MCF 10A (cell line): ENCODE data around the gene GSTO1. TPM values are rescaled to one million over a fixed set of nuclear protein-coding genes. Genes with fewer than 3 reads are reported as not detected.
A peak's percentile ranks its signal among the peaks of the same experiment; 100 is the strongest.

Experiments
- BruUV-seq: library from RNA; stranded (reverse); fragments of 400-500 nt; replicated peaks from 2 replicates; lab custom pipeline; 2021; lab: Mats Ljungman, UMichigan
- CTCF ChIA-PET: fragments of 300-600 bp; sonication (Branson Sonifier 250); formaldehyde crosslinking; extraction: SDS; loops from one replicate; lab custom pipeline; 2021; ENCODE audit warnings: antibody characterized with exemption, inconsistent platforms; lab: Yijun Ruan, JAX
- POLR2A ChIA-PET: fragments of 300-600, 350-650 bp; sonication (Branson Sonifier 250); formaldehyde crosslinking; extraction: SDS; loops from one replicate; lab custom pipeline; 2020; ENCODE audit warnings: antibody characterized with exemption, inconsistent platforms; lab: Yijun Ruan, JAX
- DNase-seq: peaks from one replicate; pipeline ENCODE4 v3.0.0-alpha.2; 2018; ENCODE audit not compliant: unreplicated experiment
- H3K27ac Mint-ChIP-seq: one replicate; pipeline ENCODE4 v1.8.0; 2022; ENCODE audit warnings: mild to moderate bottlenecking, low read depth, mixed read lengths; ENCODE audit not compliant: unreplicated experiment
- H3K27me3 Mint-ChIP-seq: one replicate; pipeline ENCODE4 v1.8.0; 2022; ENCODE audit warnings: mixed read lengths; ENCODE audit not compliant: insufficient read depth, unreplicated experiment
- H3K36me3 Mint-ChIP-seq: one replicate; pipeline ENCODE4 v1.8.0; 2022; ENCODE audit warnings: mild to moderate bottlenecking, moderate library complexity, mixed read lengths; ENCODE audit not compliant: insufficient read depth, unreplicated experiment
- H3K4me1 Mint-ChIP-seq: one replicate; pipeline ENCODE4 v1.8.0; 2022; ENCODE audit warnings: mixed read lengths; ENCODE audit not compliant: insufficient read depth, unreplicated experiment
- H3K4me3 Mint-ChIP-seq: one replicate; pipeline ENCODE4 v1.8.0; 2022; ENCODE audit warnings: mild to moderate bottlenecking, moderate library complexity, mixed read lengths; ENCODE audit not compliant: unreplicated experiment
- H3K9me3 Mint-ChIP-seq: one replicate; pipeline ENCODE4 v1.8.0; 2022; ENCODE audit warnings: mixed read lengths; ENCODE audit not compliant: unreplicated experiment
- CTCF ChIP-seq: fragments of 200-600 bp; IDR thresholded peaks from one replicate; pipeline ENCODE4 v1.8.0; 2022; ENCODE audit warnings: antibody characterized with exemption, mild to moderate bottlenecking; ENCODE audit not compliant: unreplicated experiment
- intact Hi-C: fragments of 100-400 bp; cut with micrococcal nuclease; formaldehyde crosslinking; loops from 2 replicates; pipeline ENCODE4 v1.14.1; 2022
- total RNA-seq: library from RNA; stranded (reverse); gene quantifications from 2 replicates; pipeline ENCODE4 v1.2.3, GENCODE V29; 2022

The GSTO1 gene
- total RNA-seq, 1 experiment from 2014 or later = 61.8 TPM

GRCh38 chr10:104260775-104261115 lies 6.1 kb downstream of the GSTO1 start:
- Mint-ChIP-seq H3K27ac (peak overlapping the region; percentile 89), H3K36me3 (peaks cover 90% of the 10 kb centered on the region), H3K27me3 (no peaks in the 10 kb centered on the region), H3K4me3 (no peak overlapping the region), H3K4me1 (peaks cover 29% of the 10 kb centered on the region), H3K9me3 (no peaks in the 10 kb centered on the region)
- ChIA-PET POLR2A (interaction anchor here (0.7 to 3.4 kb wide), 3 partner anchors 9 to 28 kb away, joined by 3 to 12 read pairs (median 4); partner anchors contain the start of gene CFAP43), CTCF (interaction anchor here (0.5 to 14.7 kb wide), 4 partner anchors 12 to 402 kb away, joined by 3 to 139 read pairs (median 4); partner anchors contain the start of gene GSTO2)
- peak; percentile 49 for DNase-seq
- BruUV-seq = no TSS peak
- no peak for TF ChIP-seq CTCF
- intact Hi-C loops = no loop called here

- H3K27ac Mint-ChIP-seq = peak overlapping the region; percentile 89
- no peaks in the 10 kb centered on the region for H3K9me3 Mint-ChIP-seq
These were observed 7.4 kb downstream of the GSTO1 start for GRCh38 chr10:104262055-104262454.

GRCh38 chr10:104264783-104265182 lies 10.1 kb downstream of the GSTO1 start:
- peaks cover 25% of the 10 kb centered on the region for H3K4me1 Mint-ChIP-seq
- TF ChIP-seq CTCF = no peak
- no peaks in the 10 kb centered on the region for H3K27me3 Mint-ChIP-seq
- no peak for DNase-seq
- POLR2A ChIA-PET = interaction anchor here (0.5 to 4.4 kb wide), 2 partner anchors 9 to 1865 kb away, joined by 3 to 25 read pairs; partner anchors contain the start of gene GSTO1
- BruUV-seq = no TSS peak
- H3K36me3 Mint-ChIP-seq = peaks cover 88% of the 10 kb centered on the region
- CTCF ChIA-PET = interaction anchor here (14.7 kb wide), 1 partner anchor 8 kb away, joined by 139 read pairs; the partner anchor contains the start of gene GSTO2
- intact Hi-C loops = no loop called here
- H3K4me3 Mint-ChIP-seq = no peak overlapping the region
- no peak overlapping the region for H3K27ac Mint-ChIP-seq
- H3K9me3 Mint-ChIP-seq = no peaks in the 10 kb centered on the region

More at GRCh38 chr10:104262055-104262454, 7.4 kb downstream of the GSTO1 start:
- Mint-ChIP-seq H3K27me3 (no peaks in the 10 kb centered on the region), H3K4me1 (peaks cover 29% of the 10 kb centered on the region), H3K4me3 (no peak overlapping the region), H3K36me3 (peaks cover 90% of the 10 kb centered on the region)
- CTCF ChIA-PET = interaction anchor here (14.7 kb wide), 1 partner anchor 11 kb away, joined by 139 read pairs; the partner anchor contains the start of gene GSTO2
- no TSS peak for BruUV-seq
- intact Hi-C loops = no loop called here
- POLR2A ChIA-PET = interaction anchor here (0.7 to 3.4 kb wide), 3 partner anchors 11 to 30 kb away, joined by 3 to 12 read pairs (median 4); partner anchors contain the start of gene CFAP43
- no peak for TF ChIP-seq CTCF
- no peak for DNase-seq

- no peak for DNase-seq
- Mint-ChIP-seq H3K27ac (peak overlapping the region; percentile 92), H3K27me3 (no peaks in the 10 kb centered on the region), H3K9me3 (no peaks in the 10 kb centered on the region), H3K36me3 (peaks cover 58% of the 10 kb centered on the region), H3K4me3 (peak overlapping the region; percentile 85), H3K4me1 (peaks cover 8% of the 10 kb centered on the region)
- ChIA-PET CTCF (interaction anchor here (1.4 to 1.5 kb wide), 2 partner anchors 24 to 85 kb away, joined by 4 to 7 read pairs; partner anchors contain the start of gene CFAP58), POLR2A (interaction anchor here (0.6 to 4.4 kb wide), 6 partner anchors 8 to 61 kb away, joined by 3 to 25 read pairs (median 6); partner anchors contain the start of gene GSTO1)
- intact Hi-C loops = no loop called here
- no TSS peak for BruUV-seq
- TF ChIP-seq CTCF = no peak
These were observed 13.2 kb downstream of the GSTO1 start for GRCh38 chr10:104267721-104268404.
